Activated CD4-positive, alpha-beta T cell treated with anti-CD3 and anti-CD28 coated beads for 36 hours (primary cell): ENCODE results near the gene GNB2. TPM values are rescaled to one million over a fixed set of nuclear protein-coding genes. Genes with fewer than 3 reads are reported as not detected.

Source experiments
- ATAC-seq: fragments of 200-7000 bp; cut with Tn5 transposase; one replicate; pipeline ENCODE4 v1.10.0; 2021; ENCODE audit warnings: mild to moderate bottlenecking, moderate library complexity
- CTCF ChIA-PET: fragments of 350-600 bp; sonication (Branson Sonifier 250); formaldehyde crosslinking; loops from one replicate; lab custom pipeline; 2021; ENCODE audit warnings: antibody characterized with exemption; lab: Charles Lee
- POLR2A ChIA-PET: fragments of 350-600 bp; sonication (Branson Sonifier 250); formaldehyde crosslinking; loops from one replicate; lab custom pipeline; 2021; ENCODE audit warnings: antibody characterized with exemption, inconsistent platforms; lab: Charles Lee
- DNase-seq: peaks from one replicate; pipeline ENCODE4 v3.0.0-alpha.2; 2020
- H3K27ac Mint-ChIP-seq: one replicate; pipeline ENCODE4 v1.8.0; 2021; ENCODE audit warnings: mixed read lengths
- H3K27me3 Mint-ChIP-seq: one replicate; pipeline ENCODE4 v1.8.0; 2021; ENCODE audit warnings: mixed read lengths
- H3K36me3 Mint-ChIP-seq: one replicate; pipeline ENCODE4 v1.8.0; 2021; ENCODE audit warnings: low read depth, mixed read lengths
- H3K4me1 Mint-ChIP-seq: one replicate; pipeline ENCODE4 v1.8.0; 2021; ENCODE audit warnings: mixed read lengths
- H3K4me3 Mint-ChIP-seq: one replicate; pipeline ENCODE4 v1.8.0; 2021; ENCODE audit warnings: mild to moderate bottlenecking, moderate library complexity, mixed read lengths
- H3K9me3 Mint-ChIP-seq: one replicate; pipeline ENCODE4 v1.8.0; 2021; ENCODE audit warnings: low read depth, mixed read lengths
- intact Hi-C, 2 experiments: fragments of 100-400 bp; cut with DNase I in 1 of 2; cut with micrococcal nuclease in 1 of 2; formaldehyde crosslinking; loops; one replicate each; pipeline versions ENCODE4 v1.14.2 to v1.15.1; 2022 to 2024; cut with DNase I, micrococcal nuclease
- total RNA-seq, 2 experiments: library from RNA; stranded (reverse); gene quantifications; one replicate each; pipeline ENCODE4 v1.2.3, GENCODE V29; 2021

The GNB2 gene
- total RNA-seq, 2 experiments from 2014 or later = 172 to 200 TPM

- CTCF ChIA-PET = interaction anchor here (0.5 to 2.1 kb wide), 3 partner anchors 10 to 17 kb away, joined by 3 to 9 read pairs (median 3); no protein-coding TSS in a partner anchor
Measured at GRCh38 chr7:100675581-100676350, 2.2 kb downstream of the GNB2 start.

GRCh38 chr7:100676501-100677306 is 3.2 kb downstream of the GNB2 start:
- DNase-seq (no peak), ATAC-seq (no peak)
- Mint-ChIP-seq H3K27me3 (no peaks in the 10 kb centered on the region), H3K27ac (peak overlapping the region; percentile 75), H3K4me1 (peaks cover 30% of the 10 kb centered on the region), H3K4me3 (peak overlapping the region; percentile 79), H3K36me3 (peaks cover 25% of the 10 kb centered on the region), H3K9me3 (no peaks in the 10 kb centered on the region)
- CTCF ChIA-PET = interaction anchor here (0.5 to 2.1 kb wide), 4 partner anchors 11 to 16 kb away, joined by 3 to 9 read pairs (median 4); no protein-coding TSS in a partner anchor
- POLR2A ChIA-PET = interaction anchor here (0.5 to 1.5 kb wide), 5 partner anchors 29 to 574 kb away, joined by 3 to 5 read pairs (median 4); partner anchors contain the start of genes POP7 and ZCWPW1
- intact Hi-C loops = loop anchor here (10.0 kb wide), 2 partner anchors 242 to 568 kb away; partner anchors contain the start of genes FIS1 (in 1 of the 2) and PPP1R35 (in 1 of the 2)

More at GRCh38 chr7:100675581-100676350, 2.2 kb downstream of the GNB2 start:
- POLR2A ChIA-PET = interaction anchor here (0.5 to 0.7 kb wide), 3 partner anchors 8 to 574 kb away, joined by 3 to 5 read pairs (median 4); partner anchors contain the start of gene MEPCE
- H3K4me3 Mint-ChIP-seq = peak overlapping the region; percentile 79
- H3K4me1 Mint-ChIP-seq = peaks cover 27% of the 10 kb centered on the region
- peaks cover 25% of the 10 kb centered on the region for H3K36me3 Mint-ChIP-seq
- DNase-seq = peak; percentile 84
- intact Hi-C loops = loop anchor here (1.0 to 10.0 kb wide), 5 partner anchors 16 to 569 kb away; partner anchors contain the start of genes FIS1 (in 1 of the 2) and PPP1R35 (in 1 of the 2)
- peak; percentile 48 for ATAC-seq
- H3K9me3 Mint-ChIP-seq = no peaks in the 10 kb centered on the region
- no peaks in the 10 kb centered on the region for H3K27me3 Mint-ChIP-seq
- H3K27ac Mint-ChIP-seq = peak overlapping the region; percentile 70

- POLR2A ChIA-PET = interaction anchor here (0.6 to 1.5 kb wide), 4 partner anchors 28 to 249 kb away, joined by 3 to 5 read pairs (median 4); partner anchors contain the start of genes POP7 and ZCWPW1
- no peak for ATAC-seq
- peak overlapping the region; percentile 31 for H3K27ac Mint-ChIP-seq
- H3K9me3 Mint-ChIP-seq = no peaks in the 10 kb centered on the region
- H3K4me3 Mint-ChIP-seq = no peak overlapping the region
- intact Hi-C loops = loop anchor here (10.0 kb wide), 2 partner anchors 243 to 567 kb away; partner anchors contain the start of genes FIS1 (in 1 of the 2) and PPP1R35 (in 1 of the 2)
- no peaks in the 10 kb centered on the region for H3K27me3 Mint-ChIP-seq
- peaks cover 25% of the 10 kb centered on the region for H3K36me3 Mint-ChIP-seq
- peaks cover 29% of the 10 kb centered on the region for H3K4me1 Mint-ChIP-seq
- DNase-seq = no peak
- CTCF ChIA-PET = interaction anchor here (0.9 to 2.1 kb wide), 4 partner anchors 10 to 28 kb away, joined by 3 to 11 read pairs (median 7); partner anchors contain the start of gene POP7
Measured at GRCh38 chr7:100677308-100678267, 4.0 kb downstream of the GNB2 start.

GRCh38 chr7:100678291-100678984 is 4.9 kb downstream of the GNB2 start:
- POLR2A ChIA-PET = no interaction called here
- DNase-seq (no peak), ATAC-seq (no peak)
- CTCF ChIA-PET = interaction anchor here (0.6 to 1.8 kb wide), 4 partner anchors 10 to 865 kb away, joined by 3 to 11 read pairs (median 3); partner anchors contain the start of gene POP7
- Mint-ChIP-seq H3K4me3 (peak overlapping the region; percentile 24), H3K4me1 (peaks cover 29% of the 10 kb centered on the region), H3K27ac (no peak overlapping the region), H3K27me3 (no peaks in the 10 kb centered on the region), H3K36me3 (peaks cover 27% of the 10 kb centered on the region), H3K9me3 (no peaks in the 10 kb centered on the region)
- intact Hi-C loops = loop anchor here (10.0 kb wide), 2 partner anchors 244 to 566 kb away; partner anchors contain the start of genes FIS1 (in 1 of the 2) and PPP1R35 (in 1 of the 2)

GRCh38 chr7:100679129-100679926 is 5.8 kb downstream of the GNB2 start:
- Mint-ChIP-seq H3K4me3 (no peak overlapping the region), H3K9me3 (no peaks in the 10 kb centered on the region), H3K36me3 (peaks cover 27% of the 10 kb centered on the region), H3K27me3 (no peaks in the 10 kb centered on the region), H3K27ac (no peak overlapping the region), H3K4me1 (peaks cover 29% of the 10 kb centered on the region)
- ChIA-PET CTCF (interaction anchor here (0.6 to 1.8 kb wide), 4 partner anchors 11 to 864 kb away, joined by 3 to 11 read pairs (median 3); partner anchors contain the start of genes POP7 and TRIM56), POLR2A (interaction anchor here (0.7 kb wide), 2 partner anchors 11 to 96 kb away, joined by 3 to 5 read pairs; no protein-coding TSS in a partner anchor)
- intact Hi-C loops = loop anchor here (10.0 kb wide), 2 partner anchors 245 to 565 kb away; partner anchors contain the start of genes FIS1 (in 1 of the 2) and PPP1R35 (in 1 of the 2)
- DNase-seq = no peak
- no peak for ATAC-seq

- Mint-ChIP-seq H3K4me3 (no peak overlapping the region), H3K36me3 (peaks cover 27% of the 10 kb centered on the region), H3K27me3 (no peaks in the 10 kb centered on the region), H3K4me1 (peaks cover 29% of the 10 kb centered on the region), H3K27ac (no peak overlapping the region), H3K9me3 (no peaks in the 10 kb centered on the region)
- CTCF ChIA-PET = interaction anchor here (0.6 to 1.8 kb wide), 4 partner anchors 10 to 405 kb away, joined by 3 to 6 read pairs (median 3); partner anchors contain the start of gene TRIM56
- intact Hi-C loops = loop anchor here (10.0 kb wide), 2 partner anchors 245 to 565 kb away; partner anchors contain the start of genes FIS1 (in 1 of the 2) and PPP1R35 (in 1 of the 2)
- POLR2A ChIA-PET = interaction anchor here (0.6 to 1.2 kb wide), 5 partner anchors 10 to 96 kb away, joined by 3 to 5 read pairs (median 3); partner anchors contain the start of genes ACTL6B, FBXO24 and LRCH4
- ATAC-seq = no peak
- no peak for DNase-seq
Measured at GRCh38 chr7:100679927-100680575, 6.5 kb downstream of the GNB2 start.

- H3K4me3 Mint-ChIP-seq = no peak overlapping the region
- POLR2A ChIA-PET = interaction anchor here (0.6 to 1.2 kb wide), 4 partner anchors 13 to 95 kb away, joined by 3 to 5 read pairs (median 3); partner anchors contain the start of genes ACTL6B, FBXO24, GIGYF1 and LRCH4
- intact Hi-C loops = no loop called here
- H3K27me3 Mint-ChIP-seq = no peaks in the 10 kb centered on the region
- peak overlapping the region; percentile 37 for H3K27ac Mint-ChIP-seq
- H3K36me3 Mint-ChIP-seq = peaks cover 31% of the 10 kb centered on the region
- H3K4me1 Mint-ChIP-seq = peaks cover 29% of the 10 kb centered on the region
- CTCF ChIA-PET = interaction anchor here (0.6 to 1.8 kb wide), 3 partner anchors 9 to 83 kb away, joined by 3 to 6 read pairs (median 4); no protein-coding TSS in a partner anchor
- H3K9me3 Mint-ChIP-seq = no peaks in the 10 kb centered on the region
- no peak for DNase-seq
- ATAC-seq = no peak
Measured at GRCh38 chr7:100680576-100681271, 7.2 kb downstream of the GNB2 start.
